Activated T-helper 17 cell treated with anti-CD3 and anti-CD28 coated beads, Interleukin-2, amount 50 U/mL, for 72 hours (primary cell): Measurements from ENCODE around the gene VPS37C. TPM values are rescaled to one million over a fixed set of nuclear protein-coding genes. Genes with fewer than 3 reads are reported as not detected.

Experiments used
- ATAC-seq: fragments of 150-1000 bp; cut with Tn5 transposase; replicated peaks from 2 replicates; pipeline ENCODE4 v1.10.0; 2021; ENCODE audit warnings: mild to moderate bottlenecking, moderate library complexity
- H3K27ac Mint-ChIP-seq: one replicate; pipeline ENCODE4 v1.8.0; 2022; ENCODE audit warnings: mixed read lengths
- H3K27me3 Mint-ChIP-seq: one replicate; pipeline ENCODE4 v1.8.0; 2022; ENCODE audit warnings: mixed read lengths
- H3K36me3 Mint-ChIP-seq: one replicate; pipeline ENCODE4 v1.8.0; 2022; ENCODE audit warnings: low read depth, mild to moderate bottlenecking, mixed read lengths
- H3K4me1 Mint-ChIP-seq: one replicate; pipeline ENCODE4 v1.8.0; 2022; ENCODE audit warnings: mixed read lengths
- H3K4me3 Mint-ChIP-seq: one replicate; pipeline ENCODE4 v1.8.0; 2022; ENCODE audit warnings: mild to moderate bottlenecking, mixed read lengths
- H3K9me3 Mint-ChIP-seq: one replicate; pipeline ENCODE4 v1.8.0; 2022; ENCODE audit warnings: mixed read lengths
- total RNA-seq, 2 donors: library from RNA; stranded (reverse); gene quantifications; one replicate each; pipeline ENCODE4 v1.2.3, GENCODE V29; 2022

VPS37C gene
- total RNA-seq, 2 donors from 2014 or later = 9.7 to 14.5 TPM

GRCh38 chr11:61140416-61140815, 20.8 kb downstream of the VPS37C start:
- Mint-ChIP-seq H3K9me3 (no peaks in the 10 kb centered on the region), H3K27ac (no peak overlapping the region), H3K4me3 (no peak overlapping the region), H3K36me3 (peaks cover 5% of the 10 kb centered on the region), H3K27me3 (no peaks in the 10 kb centered on the region), H3K4me1 (peaks cover 11% of the 10 kb centered on the region)
- ATAC-seq = no peak

GRCh38 chr11:61139387-61139786, 21.8 kb downstream of the VPS37C start:
- no peak for ATAC-seq
- Mint-ChIP-seq H3K9me3 (no peaks in the 10 kb centered on the region), H3K27me3 (no peaks in the 10 kb centered on the region), H3K36me3 (peaks cover 5% of the 10 kb centered on the region), H3K27ac (no peak overlapping the region), H3K4me1 (peaks cover 11% of the 10 kb centered on the region), H3K4me3 (no peak overlapping the region)

DNA sequence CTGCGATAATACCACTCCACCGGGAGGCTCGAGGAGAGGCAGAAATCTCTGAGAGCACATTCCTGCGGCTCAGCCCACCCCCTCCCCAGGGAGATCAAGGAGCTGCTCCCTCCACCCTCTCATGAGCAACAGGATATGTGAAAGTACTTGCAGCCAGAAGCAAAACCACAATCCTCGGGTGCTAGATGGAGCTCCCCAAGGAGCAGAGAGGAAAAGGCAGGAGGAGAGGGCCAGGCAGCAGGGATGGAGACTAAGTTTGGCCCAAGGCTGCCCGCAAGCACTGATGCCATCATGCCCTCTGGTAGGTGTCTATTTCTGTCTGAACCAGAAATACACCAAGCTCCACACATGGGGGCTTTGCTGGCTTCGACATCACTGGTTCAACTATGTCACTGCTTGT, 22.3 kb downstream of the VPS37C start:
- no peak overlapping the region for H3K4me3 Mint-ChIP-seq
- H3K4me1 Mint-ChIP-seq = peaks cover 11% of the 10 kb centered on the region
- no peaks in the 10 kb centered on the region for H3K9me3 Mint-ChIP-seq
- H3K27ac Mint-ChIP-seq = no peak overlapping the region
- peaks cover 5% of the 10 kb centered on the region for H3K36me3 Mint-ChIP-seq
- no peaks in the 10 kb centered on the region for H3K27me3 Mint-ChIP-seq
- no peak for ATAC-seq

DNA sequence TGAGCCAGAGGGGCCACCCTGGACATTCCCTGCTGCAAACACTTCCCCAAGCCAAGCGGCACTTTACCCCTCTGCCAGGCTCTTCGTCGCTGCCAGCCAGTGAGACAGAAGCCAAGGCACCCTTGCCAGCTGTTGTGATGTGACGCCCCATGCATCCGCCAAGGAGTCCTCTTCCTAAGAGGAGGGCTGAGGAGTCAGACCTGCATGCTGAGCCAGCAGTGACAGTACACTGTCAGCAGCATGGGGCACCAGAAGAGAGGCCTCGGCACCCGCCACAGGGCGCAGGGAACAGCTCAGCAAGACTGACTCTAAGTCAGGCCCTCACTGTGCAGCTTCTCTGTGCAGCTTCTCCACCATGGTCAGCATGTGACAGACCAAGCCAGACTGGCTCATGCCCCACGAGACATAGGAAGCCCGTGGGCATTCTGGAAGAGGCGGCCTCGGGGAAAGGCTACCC, 26.4 kb downstream of the VPS37C start:
- peaks cover 11% of the 10 kb centered on the region for H3K4me1 Mint-ChIP-seq
- no peaks in the 10 kb centered on the region for H3K9me3 Mint-ChIP-seq
- H3K36me3 Mint-ChIP-seq = peaks cover 8% of the 10 kb centered on the region
- no peaks in the 10 kb centered on the region for H3K27me3 Mint-ChIP-seq
- no peak for ATAC-seq
- H3K4me3 Mint-ChIP-seq = no peak overlapping the region
- H3K27ac Mint-ChIP-seq = no peak overlapping the region

GRCh38 chr11:61133956-61134662, 27.1 kb downstream of the VPS37C start:
- Mint-ChIP-seq H3K27me3 (no peaks in the 10 kb centered on the region), H3K27ac (no peak overlapping the region), H3K9me3 (no peaks in the 10 kb centered on the region)

GRCh38 chr11:61133145-61133544, 28.1 kb downstream of the VPS37C start:
- H3K4me1 Mint-ChIP-seq = peaks cover 14% of the 10 kb centered on the region
- H3K27ac Mint-ChIP-seq = no peak overlapping the region
- H3K4me3 Mint-ChIP-seq = no peak overlapping the region
- H3K27me3 Mint-ChIP-seq = no peaks in the 10 kb centered on the region
- no peak for ATAC-seq
- H3K9me3 Mint-ChIP-seq = no peaks in the 10 kb centered on the region
- H3K36me3 Mint-ChIP-seq = peaks cover 11% of the 10 kb centered on the region

More at GRCh38 chr11:61133956-61134662, 27.1 kb downstream of the VPS37C start:
- H3K4me3 Mint-ChIP-seq = no peak overlapping the region
- peaks cover 11% of the 10 kb centered on the region for H3K36me3 Mint-ChIP-seq
- peaks cover 14% of the 10 kb centered on the region for H3K4me1 Mint-ChIP-seq
- no peak for ATAC-seq

DNA sequence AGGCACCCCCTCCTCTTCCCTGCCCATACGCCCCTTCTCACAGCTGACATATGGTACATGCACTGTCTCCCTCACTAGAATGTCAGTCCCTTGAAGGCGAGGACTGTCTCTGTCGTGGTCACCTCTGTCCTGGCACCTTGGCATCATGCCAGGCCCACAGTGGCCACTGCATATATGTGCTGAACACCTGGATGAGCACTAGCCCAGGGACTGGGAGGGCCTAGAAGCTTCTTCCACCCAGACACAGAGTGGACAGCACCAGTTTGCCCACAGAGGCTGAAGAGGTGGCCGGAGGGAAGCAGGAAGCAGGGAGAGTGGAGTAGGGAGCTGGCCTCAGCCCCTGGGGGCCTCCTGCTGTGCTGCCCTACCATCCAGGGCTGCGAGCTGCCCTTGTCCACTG, 28.6 kb downstream of the VPS37C start:
- no peak overlapping the region for H3K4me3 Mint-ChIP-seq
- peaks cover 10% of the 10 kb centered on the region for H3K36me3 Mint-ChIP-seq
- H3K9me3 Mint-ChIP-seq = no peaks in the 10 kb centered on the region
- H3K4me1 Mint-ChIP-seq = peaks cover 14% of the 10 kb centered on the region
- no peaks in the 10 kb centered on the region for H3K27me3 Mint-ChIP-seq
- ATAC-seq = no peak
- H3K27ac Mint-ChIP-seq = no peak overlapping the region

DNA sequence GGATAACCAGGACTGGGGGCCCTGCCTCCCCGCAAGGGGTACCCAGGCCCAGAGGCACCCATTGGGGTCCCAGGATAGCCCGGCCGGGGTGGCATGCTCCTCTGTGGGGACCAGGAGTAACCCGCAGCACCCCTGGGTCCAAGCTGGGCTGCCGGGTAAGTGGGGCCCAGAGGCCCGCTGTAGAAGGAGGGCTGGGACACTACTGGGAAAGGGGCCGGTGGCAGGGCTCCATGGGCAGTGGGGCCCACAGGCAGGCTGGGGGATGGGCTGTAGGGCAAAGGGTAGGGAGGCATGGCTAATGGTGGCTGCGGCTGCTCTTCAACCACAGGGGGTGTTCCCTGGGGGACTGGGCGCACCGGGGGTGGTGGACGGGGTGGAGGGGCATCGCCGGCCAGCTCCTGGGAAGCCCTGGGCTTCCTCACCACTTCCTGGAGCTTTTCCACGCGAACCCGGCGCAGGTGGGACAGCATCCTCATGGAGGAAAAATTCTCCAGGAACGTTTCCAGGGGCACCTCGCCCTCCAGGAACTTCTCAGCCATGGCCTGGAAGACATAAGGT, 29.1 kb downstream of the VPS37C start:
- Mint-ChIP-seq H3K9me3 (no peaks in the 10 kb centered on the region), H3K4me1 (peaks cover 13% of the 10 kb centered on the region), H3K36me3 (peaks cover 6% of the 10 kb centered on the region), H3K4me3 (no peak overlapping the region), H3K27ac (no peak overlapping the region), H3K27me3 (no peaks in the 10 kb centered on the region)
- no peak for ATAC-seq

- Mint-ChIP-seq H3K27ac (no peak overlapping the region), H3K4me1 (peaks cover 13% of the 10 kb centered on the region), H3K36me3 (peaks cover 6% of the 10 kb centered on the region), H3K9me3 (no peaks in the 10 kb centered on the region), H3K27me3 (no peaks in the 10 kb centered on the region), H3K4me3 (no peak overlapping the region)
- ATAC-seq = no peak
These were observed 29.6 kb downstream of the VPS37C start for GRCh38 chr11:61131586-61131985.

- peaks cover 6% of the 10 kb centered on the region for H3K36me3 Mint-ChIP-seq
- H3K27me3 Mint-ChIP-seq = no peaks in the 10 kb centered on the region
- H3K9me3 Mint-ChIP-seq = no peaks in the 10 kb centered on the region
- ATAC-seq = no peak
- no peak overlapping the region for H3K27ac Mint-ChIP-seq
- H3K4me1 Mint-ChIP-seq = peaks cover 13% of the 10 kb centered on the region
- no peak overlapping the region for H3K4me3 Mint-ChIP-seq
These were observed 30.0 kb downstream of the VPS37C start for GRCh38 chr11:61131186-61131585.

- Mint-ChIP-seq H3K9me3 (no peaks in the 10 kb centered on the region), H3K36me3 (peaks cover 6% of the 10 kb centered on the region), H3K4me1 (peaks cover 13% of the 10 kb centered on the region), H3K27ac (peak overlapping the region; percentile 90), H3K27me3 (no peaks in the 10 kb centered on the region), H3K4me3 (peak overlapping the region; percentile 71)
- peak; percentile 84 for ATAC-seq
These were observed 31.3 kb downstream of the VPS37C start for GRCh38 chr11:61129639-61130523.

GRCh38 chr11:61128947-61129638, 32.1 kb downstream of the VPS37C start:
- no peak for ATAC-seq
- peaks cover 6% of the 10 kb centered on the region for H3K36me3 Mint-ChIP-seq
- peak overlapping the region; percentile 84 for H3K27ac Mint-ChIP-seq
- peak overlapping the region; percentile 71 for H3K4me3 Mint-ChIP-seq
- H3K4me1 Mint-ChIP-seq = peaks cover 16% of the 10 kb centered on the region
- no peaks in the 10 kb centered on the region for H3K27me3 Mint-ChIP-seq
- H3K9me3 Mint-ChIP-seq = no peaks in the 10 kb centered on the region

- H3K27me3 Mint-ChIP-seq = no peaks in the 10 kb centered on the region
- H3K27ac Mint-ChIP-seq = peak overlapping the region; percentile 84
These were observed 33.2 kb downstream of the VPS37C start for GRCh38 chr11:61127991-61128390.

GRCh38 chr11:61126256-61126655, 35.0 kb downstream of the VPS37C start:
- Mint-ChIP-seq H3K36me3 (peaks cover 6% of the 10 kb centered on the region), H3K27ac (peak overlapping the region; percentile 81), H3K9me3 (no peaks in the 10 kb centered on the region), H3K4me1 (peaks cover 27% of the 10 kb centered on the region), H3K4me3 (no peak overlapping the region), H3K27me3 (no peaks in the 10 kb centered on the region)
- no peak for ATAC-seq

More at GRCh38 chr11:61127991-61128390, 33.2 kb downstream of the VPS37C start:
- Mint-ChIP-seq H3K36me3 (peaks cover 6% of the 10 kb centered on the region), H3K4me3 (peak overlapping the region; percentile 16), H3K9me3 (no peaks in the 10 kb centered on the region), H3K4me1 (peaks cover 17% of the 10 kb centered on the region)
- no peak for ATAC-seq
